Endodermal cell (in vitro differentiated cells): ENCODE data around the gene KRT34. TPM values are rescaled to one million over a fixed set of nuclear protein-coding genes. Genes with fewer than 3 reads are reported as not detected.

ENCODE experiments used
- DNase-seq: peaks from one replicate; pipeline ENCODE4 v3.0.0-alpha.2; 2017
- H3K27ac ChIP-seq: 2 replicates; pipeline ENCODE4 v1.5.1; 2013; ENCODE audit warnings: mild to moderate bottlenecking, low read depth, low read length, moderate library complexity
- H3K27me3 ChIP-seq: 2 replicates; pipeline ENCODE4 v1.6.1; 2013; ENCODE audit warnings: mild to moderate bottlenecking, low read length, moderate library complexity; ENCODE audit not compliant: insufficient read depth, control insufficient read depth, poor library complexity, severe bottlenecking
- H3K36me3 ChIP-seq: 2 replicates; pipeline ENCODE4 v1.7.0; 2013; ENCODE audit warnings: mild to moderate bottlenecking, low read length, moderate library complexity; ENCODE audit not compliant: control insufficient read depth, insufficient read depth
- H3K4me1 ChIP-seq: one replicate; pipeline ENCODE4 v1.7.0; 2013; ENCODE audit warnings: low read length; ENCODE audit not compliant: control insufficient read depth, insufficient read depth
- H3K4me3 ChIP-seq: 2 replicates; pipeline ENCODE4 v1.5.1; 2013; ENCODE audit warnings: mild to moderate bottlenecking, low read length, moderate library complexity
- H3K9ac ChIP-seq: 2 replicates; pipeline ENCODE4 v1.6.1; 2013; ENCODE audit warnings: mild to moderate bottlenecking, low read length, moderate library complexity; ENCODE audit not compliant: poor library complexity, severe bottlenecking; ENCODE audit errors: extremely low read depth
- H3K9me3 ChIP-seq: 2 replicates; pipeline ENCODE4 v1.6.1; 2013; ENCODE audit warnings: mild to moderate bottlenecking, low read length, moderate library complexity; ENCODE audit not compliant: control insufficient read depth
- H3K27ac Mint-ChIP-seq: 2 replicates; pipeline ENCODE4 v1.8.0; 2020; ENCODE audit warnings: mixed read lengths
- H3K27me3 Mint-ChIP-seq: 2 replicates; pipeline ENCODE4 v1.8.0; 2021; ENCODE audit warnings: mild to moderate bottlenecking, mixed read lengths; ENCODE audit not compliant: insufficient read depth
- H3K36me3 Mint-ChIP-seq: 2 replicates; pipeline ENCODE4 v1.8.0; 2020; ENCODE audit warnings: low read depth, mixed read lengths
- H3K4me1 Mint-ChIP-seq: 2 replicates; pipeline ENCODE4 v1.8.0; 2020; ENCODE audit warnings: mixed read lengths
- H3K4me3 Mint-ChIP-seq: 2 replicates; pipeline ENCODE4 v1.8.0; 2020; ENCODE audit warnings: mild to moderate bottlenecking, moderate library complexity, mixed read lengths
- H3K9me3 Mint-ChIP-seq: 2 replicates; pipeline ENCODE4 v1.8.0; 2020; ENCODE audit warnings: mild to moderate bottlenecking, mixed read lengths
- CTCF ChIP-seq: fragments of 200-600 bp; sonication (generic); conservative IDR thresholded peaks from 2 replicates; pipeline ENCODE4 v1.5.0; 2021; ENCODE audit warnings: antibody characterized with exemption, mild to moderate bottlenecking
- WGBS, 2 experiments: methylation state at CpG; one replicate each; pipeline versions ENCODE4 v1.1.5 to v1.1.7; 2013; ENCODE audit warnings: missing lambda C conversion rate in 2 of 2, mixed read lengths in 1 of 2; ENCODE audit not compliant: insufficient coverage in 1 of 2, insufficient read length in 1 of 2; 5-methylcytosine and 5-hydroxymethylcytosine counted together
- total RNA-seq, 2 donors: library from RNA; stranded (reverse); fragmentation: NEBNext Ultra II Directional in 1 of 2; extraction: Animal tissue kit (Norgen Biotek cat#: 25700) in 1 of 2; gene quantifications; 2 replicates in 1 of 2; 3 replicates in 1 of 2; pipeline ENCODE4 v1.2.1, GENCODE V29; 2021

The KRT34 gene
- total RNA-seq, 2 donors from 2014 or later: not detected

GRCh38 chr17:41377546-41377945 lies 4.6 kb downstream of the KRT34 start:
- H3K4me1 Mint-ChIP-seq: no peaks in the 10 kb centered on the region
- H3K27ac Mint-ChIP-seq: no peak overlapping the region

GRCh38 chr17:41369713-41370112 lies 12.4 kb downstream of the KRT34 start, which contains the start of gene KRT33B:
Gene KRT33B, minus strand, starts transcription at chr17:41369813. Its CDS starts 63 bp downstream, at chr17:41369750.
- Mint-ChIP-seq H3K4me1 (no peaks in the 10 kb centered on the region), H3K36me3 (no peaks in the 10 kb centered on the region), H3K4me3 (no peak within 1 kb of the TSS), H3K9me3 (no peaks in the 10 kb centered on the region), H3K27ac (no peak within 1 kb of the TSS), H3K27me3 (no peaks in the 10 kb centered on the region)
- DNase-seq: peak; percentile 18
- TF ChIP-seq CTCF: no peak
- H3K27ac ChIP-seq: no peak within 1 kb of the TSS
- H3K4me1 ChIP-seq: no peaks in the 10 kb centered on the region
- no peak within 1 kb of the TSS for H3K4me3 ChIP-seq
- no peak within 1 kb of the TSS for H3K9ac ChIP-seq
- 92 to 100% methylated on average over 1 of the region's 1 CpG for WGBS, 2 experiments
- H3K9me3 ChIP-seq: peaks cover 3% of the 10 kb centered on the region
- no peaks in the 10 kb centered on the region for H3K36me3 ChIP-seq
- no peaks in the 10 kb centered on the region for H3K27me3 ChIP-seq

More at GRCh38 chr17:41377546-41377945, 4.6 kb downstream of the KRT34 start:
- 62 to 77% methylated on average over 2 of the region's 2 CpGs for WGBS, 2 experiments
- H3K4me3 ChIP-seq: no peak overlapping the region
- H3K4me1 ChIP-seq: no peaks in the 10 kb centered on the region
- peaks cover 3% of the 10 kb centered on the region for H3K9me3 ChIP-seq
- Mint-ChIP-seq H3K27me3 (peaks cover 5% of the 10 kb centered on the region), H3K4me3 (no peak overlapping the region), H3K36me3 (no peaks in the 10 kb centered on the region), H3K9me3 (peaks cover 2% of the 10 kb centered on the region)
- H3K9ac ChIP-seq: no peak overlapping the region
- no peaks in the 10 kb centered on the region for H3K36me3 ChIP-seq
- DNase-seq: peak; percentile 39
- H3K27ac ChIP-seq: no peak overlapping the region
- TF ChIP-seq CTCF: no peak
- no peaks in the 10 kb centered on the region for H3K27me3 ChIP-seq

- H3K4me3 Mint-ChIP-seq: no peak overlapping the region
- no peaks in the 10 kb centered on the region for H3K27me3 Mint-ChIP-seq
- no peaks in the 10 kb centered on the region for H3K36me3 ChIP-seq
- TF ChIP-seq CTCF: no peak
- no peaks in the 10 kb centered on the region for H3K4me1 Mint-ChIP-seq
- no peaks in the 10 kb centered on the region for H3K27me3 ChIP-seq
- H3K9ac ChIP-seq: no peak overlapping the region
- H3K4me1 ChIP-seq: no peaks in the 10 kb centered on the region
- H3K27ac ChIP-seq: no peak overlapping the region
- no peak for DNase-seq
- H3K9me3 ChIP-seq: no peaks in the 10 kb centered on the region
- H3K36me3 Mint-ChIP-seq: no peaks in the 10 kb centered on the region
- H3K4me3 ChIP-seq: no peak overlapping the region
- no peak overlapping the region for H3K27ac Mint-ChIP-seq
- no peaks in the 10 kb centered on the region for H3K9me3 Mint-ChIP-seq
- 94 to 98% methylated on average over 2 of the region's 2 CpGs for WGBS, 2 experiments
These were observed 13.1 kb downstream of the KRT34 start for GRCh38 chr17:41369023-41369422.
